Ishikawa (cell line): ENCODE results near the gene CDC42EP1.

Experiments
- CEBPB ChIP-seq: IDR thresholded peaks from 2 replicates; pipeline ENCODE4 v1.6.1; 2012
- CREB1 ChIP-seq: IDR thresholded peaks from 2 replicates; pipeline ENCODE4 v1.6.1; 2012; ENCODE audit warnings: low read depth
- EGR1 ChIP-seq: IDR thresholded peaks from 2 replicates; pipeline ENCODE4 v1.6.1; 2012
- EP300 ChIP-seq: IDR thresholded peaks from 2 replicates; pipeline ENCODE4 v1.6.1; 2012; ENCODE audit warnings: borderline replicate concordance
- FOXM1 ChIP-seq: IDR thresholded peaks from 2 replicates; pipeline ENCODE4 v1.6.1; 2012; ENCODE audit warnings: low read depth, borderline replicate concordance
- MAX ChIP-seq: IDR thresholded peaks from 2 replicates; pipeline ENCODE4 v1.6.1; 2012
- NFIC ChIP-seq: IDR thresholded peaks from 2 replicates; pipeline ENCODE4 v1.6.1; 2012
- RAD21 ChIP-seq: IDR thresholded peaks from 2 replicates; pipeline ENCODE4 v1.6.1; 2012; ENCODE audit warnings: low read depth
- TAF1 ChIP-seq: IDR thresholded peaks from 2 replicates; pipeline ENCODE4 v1.6.1; 2012; ENCODE audit warnings: low read depth, mild to moderate bottlenecking
- TCF12 ChIP-seq: IDR thresholded peaks from 2 replicates; pipeline ENCODE4 v1.6.1; 2012; ENCODE audit warnings: low read depth
- TEAD4 ChIP-seq: IDR thresholded peaks from 2 replicates; pipeline ENCODE4 v1.6.1; 2012
- USF1 ChIP-seq: IDR thresholded peaks from 2 replicates; pipeline ENCODE4 v1.6.1; 2012
- YY1 ChIP-seq: IDR thresholded peaks from 2 replicates; pipeline ENCODE4 v1.6.1; 2012; ENCODE audit warnings: low read depth
- ZBTB7A ChIP-seq: IDR thresholded peaks from 2 replicates; pipeline ENCODE4 v1.6.1; 2012; ENCODE audit warnings: low read depth
- TF ChIP-seq, protein P1 (sequence below): IDR thresholded peaks from 2 replicates; pipeline ENCODE4 v1.6.1; 2012; ENCODE audit warnings: low read depth, mild to moderate bottlenecking

CDC42EP1 gene

DNA sequence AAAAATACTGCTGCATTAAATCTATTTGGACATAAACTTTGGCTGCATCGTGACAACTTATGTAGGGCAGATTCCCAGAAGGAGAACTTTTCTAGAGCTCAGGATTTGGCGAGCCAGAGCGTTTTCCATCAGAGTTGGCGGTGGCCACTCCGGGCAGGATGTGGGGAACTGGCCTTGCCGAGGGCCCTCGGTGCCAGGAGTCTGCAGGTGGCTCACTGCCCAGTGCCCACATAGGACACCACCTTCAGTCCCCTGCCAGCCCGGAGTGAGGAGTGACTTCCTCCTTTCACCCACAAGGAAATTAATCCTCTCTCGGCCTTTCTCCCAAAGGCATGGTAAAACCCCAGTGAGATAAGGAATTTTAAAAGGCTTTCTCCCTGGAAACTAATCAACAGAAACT is 21.2 kb downstream of the CDC42EP1 start:
- TF ChIP-seq TCF12 (no peak), CREB1 (no peak), TEAD4 (no peak), EP300 (no peak), USF1 (no peak), ZBTB7A (no peak), NFIC (no peak), RAD21 (no peak), EGR1 (no peak), YY1 (no peak), CEBPB (no peak), FOXM1 (no peak)
- TF ChIP-seq, protein P1, sequence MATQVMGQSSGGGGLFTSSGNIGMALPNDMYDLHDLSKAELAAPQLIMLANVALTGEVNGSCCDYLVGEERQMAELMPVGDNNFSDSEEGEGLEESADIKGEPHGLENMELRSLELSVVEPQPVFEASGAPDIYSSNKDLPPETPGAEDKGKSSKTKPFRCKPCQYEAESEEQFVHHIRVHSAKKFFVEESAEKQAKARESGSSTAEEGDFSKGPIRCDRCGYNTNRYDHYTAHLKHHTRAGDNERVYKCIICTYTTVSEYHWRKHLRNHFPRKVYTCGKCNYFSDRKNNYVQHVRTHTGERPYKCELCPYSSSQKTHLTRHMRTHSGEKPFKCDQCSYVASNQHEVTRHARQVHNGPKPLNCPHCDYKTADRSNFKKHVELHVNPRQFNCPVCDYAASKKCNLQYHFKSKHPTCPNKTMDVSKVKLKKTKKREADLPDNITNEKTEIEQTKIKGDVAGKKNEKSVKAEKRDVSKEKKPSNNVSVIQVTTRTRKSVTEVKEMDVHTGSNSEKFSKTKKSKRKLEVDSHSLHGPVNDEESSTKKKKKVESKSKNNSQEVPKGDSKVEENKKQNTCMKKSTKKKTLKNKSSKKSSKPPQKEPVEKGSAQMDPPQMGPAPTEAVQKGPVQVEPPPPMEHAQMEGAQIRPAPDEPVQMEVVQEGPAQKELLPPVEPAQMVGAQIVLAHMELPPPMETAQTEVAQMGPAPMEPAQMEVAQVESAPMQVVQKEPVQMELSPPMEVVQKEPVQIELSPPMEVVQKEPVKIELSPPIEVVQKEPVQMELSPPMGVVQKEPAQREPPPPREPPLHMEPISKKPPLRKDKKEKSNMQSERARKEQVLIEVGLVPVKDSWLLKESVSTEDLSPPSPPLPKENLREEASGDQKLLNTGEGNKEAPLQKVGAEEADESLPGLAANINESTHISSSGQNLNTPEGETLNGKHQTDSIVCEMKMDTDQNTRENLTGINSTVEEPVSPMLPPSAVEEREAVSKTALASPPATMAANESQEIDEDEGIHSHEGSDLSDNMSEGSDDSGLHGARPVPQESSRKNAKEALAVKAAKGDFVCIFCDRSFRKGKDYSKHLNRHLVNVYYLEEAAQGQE = no peak

DNA sequence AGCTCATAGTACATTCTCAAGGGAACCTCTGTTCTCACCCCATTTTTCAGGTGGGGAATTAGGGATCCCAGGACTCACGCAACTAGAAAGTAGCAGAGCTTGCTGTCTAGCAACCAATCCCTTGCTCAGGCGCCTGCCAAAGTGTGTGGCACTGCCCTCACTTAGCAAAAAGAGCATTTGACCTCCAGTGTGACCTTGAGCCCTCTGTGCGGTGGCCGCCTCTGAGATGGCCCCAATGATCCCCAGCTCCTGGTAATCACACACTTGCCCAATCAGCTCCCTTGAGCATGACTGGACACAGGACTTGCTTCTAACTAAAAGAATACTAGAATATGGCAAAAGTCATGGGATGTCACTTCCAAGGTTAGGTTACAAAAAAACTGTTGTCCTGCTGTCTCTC is 22.2 kb downstream of the CDC42EP1 start:
- TF ChIP-seq NFIC (no peak), USF1 (no peak), EGR1 (no peak), EP300 (no peak), TEAD4 (no peak), RAD21 (no peak), CEBPB (no peak), CREB1 (no peak), TAF1 (no peak), YY1 (no peak), FOXM1 (no peak), ZBTB7A (no peak), MAX (no peak), TCF12 (no peak)
- TF ChIP-seq, protein P1 = no peak

DNA sequence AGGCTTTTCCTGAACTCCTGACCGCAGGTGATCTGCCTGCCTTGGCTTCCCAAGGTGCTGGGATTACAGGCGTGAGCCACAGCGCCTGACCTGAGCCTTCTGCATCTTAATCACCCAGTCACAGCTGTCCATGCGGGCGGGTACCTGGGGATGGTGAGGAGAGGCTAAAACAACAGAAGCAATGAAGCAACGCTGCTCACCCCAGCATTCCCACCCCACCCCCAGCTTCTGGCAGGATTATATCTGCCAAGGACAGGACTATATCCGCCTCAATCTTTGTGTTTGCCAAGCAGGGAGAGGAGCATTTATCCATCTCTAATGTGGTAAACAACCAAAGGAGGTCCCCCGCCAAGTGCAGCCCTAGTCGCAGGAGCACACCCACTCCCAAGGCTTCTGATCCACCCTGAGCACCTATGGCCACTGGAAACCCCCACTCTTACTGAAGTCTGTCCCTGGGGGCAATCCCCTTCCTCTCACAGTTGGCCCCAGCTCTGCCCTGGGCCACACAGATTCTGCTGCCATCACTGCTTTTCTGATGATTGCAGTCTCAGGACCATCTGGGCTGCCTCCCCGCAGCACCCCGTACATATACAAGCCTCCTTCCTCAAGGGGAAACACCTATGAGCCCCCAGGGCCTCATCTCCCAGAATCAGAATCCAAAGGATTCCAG is 28.4 kb downstream of the CDC42EP1 start:
- no peak for TF ChIP-seq ZBTB7A
- TF ChIP-seq RAD21 = no peak
- TF ChIP-seq YY1 = no peak
- TF ChIP-seq EGR1 = no peak
- no peak for TF ChIP-seq TCF12
- no peak for TF ChIP-seq TEAD4
- TF ChIP-seq FOXM1 = no peak
- TF ChIP-seq, protein P1 = no peak
- TF ChIP-seq NFIC = no peak

- TF ChIP-seq USF1 = no peak
- no peak for TF ChIP-seq CEBPB
- TF ChIP-seq EP300 = no peak
- TF ChIP-seq TCF12 = no peak
- TF ChIP-seq YY1 = no peak
- TF ChIP-seq TEAD4 = no peak
- TF ChIP-seq ZBTB7A = no peak
- no peak for TF ChIP-seq CREB1
- no peak for TF ChIP-seq FOXM1
- TF ChIP-seq TAF1 = no peak
- no peak for TF ChIP-seq MAX
- no peak for TF ChIP-seq RAD21
- no peak for TF ChIP-seq EGR1
- no peak for TF ChIP-seq NFIC
- TF ChIP-seq, protein P1 = no peak
Observed at GRCh38 chr22:37589636-37590035, 29.4 kb downstream of the CDC42EP1 start.
